AG08395 (cell line): ENCODE measurements around the gene GRID1.

Experiments used
- DNase-seq: peaks from one replicate; pipeline ENCODE4 v3.0.0; 2012; ENCODE audit warnings: mixed read lengths, low spot score

Gene GRID1

GRCh38 chr10:86168256-86168655 lies 198.3 kb downstream of the GRID1 start:
- no peak for DNase-seq

- no peak for DNase-seq
Observed at GRCh38 chr10:86167762-86168128, 198.8 kb downstream of the GRID1 start.

- DNase-seq: no peak
Observed at GRCh38 chr10:86167121-86167761, 199.4 kb downstream of the GRID1 start.

GRCh38 chr10:86165666-86166065 lies 200.9 kb downstream of the GRID1 start:
- no peak for DNase-seq

- DNase-seq: no peak
Observed at GRCh38 chr10:86164960-86165630, 201.5 kb downstream of the GRID1 start.

- DNase-seq: no peak
Observed at GRCh38 chr10:86164174-86164774, 202.3 kb downstream of the GRID1 start.

GRCh38 chr10:86163522-86164173 lies 202.9 kb downstream of the GRID1 start:
- DNase-seq: no peak

- DNase-seq: no peak
Observed at GRCh38 chr10:86162696-86163400, 203.7 kb downstream of the GRID1 start.

GRCh38 chr10:86162036-86162435 lies 204.6 kb downstream of the GRID1 start:
- DNase-seq: no peak

GRCh38 chr10:86160890-86161585 lies 205.6 kb downstream of the GRID1 start:
- no peak for DNase-seq

GRCh38 chr10:86159797-86160196 lies 206.8 kb downstream of the GRID1 start:
- no peak for DNase-seq

- no peak for DNase-seq
Observed at GRCh38 chr10:86155054-86155921, 211.3 kb downstream of the GRID1 start.

- DNase-seq: no peak
Observed at GRCh38 chr10:86153751-86154150, 212.8 kb downstream of the GRID1 start.

GRCh38 chr10:86152911-86153310 lies 213.7 kb downstream of the GRID1 start:
- no peak for DNase-seq

- no peak for DNase-seq
Observed at GRCh38 chr10:86152354-86152753, 214.2 kb downstream of the GRID1 start.

- no peak for DNase-seq
Observed at GRCh38 chr10:86151613-86152012, 215.0 kb downstream of the GRID1 start.

- DNase-seq: no peak
Observed at GRCh38 chr10:86149257-86149656, 217.3 kb downstream of the GRID1 start.

- DNase-seq: no peak
Observed at GRCh38 chr10:86148117-86148516, 218.5 kb downstream of the GRID1 start.

GRCh38 chr10:86144301-86144700 lies 222.3 kb downstream of the GRID1 start:
- DNase-seq: no peak

GRCh38 chr10:86141896-86142295 lies 224.7 kb downstream of the GRID1 start:
- DNase-seq: no peak
